Uterus (tissue), 2 donors: ENCODE measurements around the gene RET.

Source experiments
- POLR2A ChIP-seq, 2 donors: fragments of 450-650 bp; IDR thresholded peaks; one replicate each; pipeline ENCODE4 v1.6.1; 2016; ENCODE audit warnings: antibody characterized with exemption in 2 of 2, mild to moderate bottlenecking in 1 of 2, moderate library complexity in 1 of 2
- TF ChIP-seq, protein P1 (sequence below), 4 experiments: fragments of 200-600 bp in 2 of 4; fragments of 450-650 bp in 2 of 4; sonication (generic) in 2 of 4; IDR thresholded peaks; one replicate each; pipeline ENCODE4 v1.5.1; 2016 to 2019; ENCODE audit warnings: antibody characterized with exemption in 4 of 4, mild to moderate bottlenecking in 2 of 4, moderate library complexity in 1 of 4

DNA sequence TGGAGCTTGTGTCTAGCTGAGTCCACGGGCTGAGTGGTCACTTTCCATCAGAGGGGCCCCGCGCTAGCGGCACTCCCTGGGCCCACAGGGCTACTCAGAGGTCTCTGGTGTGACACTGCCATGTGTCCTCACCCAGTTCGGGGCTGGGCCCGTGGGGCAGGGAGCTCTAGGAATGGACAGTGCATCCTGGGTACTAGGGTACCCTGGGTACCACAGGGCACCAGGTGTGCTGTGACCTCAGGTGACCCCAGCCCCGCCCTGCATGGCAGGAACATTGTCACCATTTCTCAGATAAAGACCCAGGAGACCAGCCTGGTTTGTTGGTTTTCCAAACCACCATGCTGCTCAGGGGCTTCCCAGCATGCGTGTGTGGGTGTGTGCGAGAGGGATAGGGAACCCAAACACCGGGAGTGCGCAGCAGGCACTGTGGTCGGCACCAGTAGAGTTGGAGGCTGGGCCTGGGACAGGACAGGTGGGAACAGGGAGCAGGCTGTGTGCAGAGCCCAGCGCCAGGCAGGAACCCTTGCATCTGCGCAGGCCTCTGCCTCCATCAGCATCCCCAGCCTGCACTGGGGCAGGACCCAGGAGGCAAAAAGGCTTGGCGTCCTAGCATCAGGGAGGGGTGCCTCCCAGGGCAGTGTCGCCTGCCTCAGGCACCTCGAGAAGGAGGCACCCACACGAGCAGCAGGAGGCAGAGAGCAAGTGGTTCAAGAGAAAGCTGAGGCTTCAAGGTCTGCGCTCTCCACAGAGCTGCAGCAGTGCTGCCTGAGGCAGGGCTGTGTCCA lies 42.0 kb downstream of the RET start:
- TF ChIP-seq, protein P1, sequence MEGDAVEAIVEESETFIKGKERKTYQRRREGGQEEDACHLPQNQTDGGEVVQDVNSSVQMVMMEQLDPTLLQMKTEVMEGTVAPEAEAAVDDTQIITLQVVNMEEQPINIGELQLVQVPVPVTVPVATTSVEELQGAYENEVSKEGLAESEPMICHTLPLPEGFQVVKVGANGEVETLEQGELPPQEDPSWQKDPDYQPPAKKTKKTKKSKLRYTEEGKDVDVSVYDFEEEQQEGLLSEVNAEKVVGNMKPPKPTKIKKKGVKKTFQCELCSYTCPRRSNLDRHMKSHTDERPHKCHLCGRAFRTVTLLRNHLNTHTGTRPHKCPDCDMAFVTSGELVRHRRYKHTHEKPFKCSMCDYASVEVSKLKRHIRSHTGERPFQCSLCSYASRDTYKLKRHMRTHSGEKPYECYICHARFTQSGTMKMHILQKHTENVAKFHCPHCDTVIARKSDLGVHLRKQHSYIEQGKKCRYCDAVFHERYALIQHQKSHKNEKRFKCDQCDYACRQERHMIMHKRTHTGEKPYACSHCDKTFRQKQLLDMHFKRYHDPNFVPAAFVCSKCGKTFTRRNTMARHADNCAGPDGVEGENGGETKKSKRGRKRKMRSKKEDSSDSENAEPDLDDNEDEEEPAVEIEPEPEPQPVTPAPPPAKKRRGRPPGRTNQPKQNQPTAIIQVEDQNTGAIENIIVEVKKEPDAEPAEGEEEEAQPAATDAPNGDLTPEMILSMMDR (IDR thresholded peaks at IDR 0.05): no peak
- no peak for TF ChIP-seq POLR2A (IDR thresholded peaks at IDR 0.05)
